GM13977 (cell line): ENCODE results near the gene GNAI3.

Experiments
- DNase-seq: peaks from one replicate; pipeline ENCODE4 v3.0.0; 2012; ENCODE audit warnings: low spot score
- in situ Hi-C: fragments of 300-500 bp; cut with MboI; formaldehyde crosslinking; loops from one replicate; pipeline ENCODE4 v1.12.0; 2022; ENCODE audit warnings: low sequenced_read_pairs, low pct_unique_long_range_greater_than_20kb, mixed read lengths, inconsistent platforms; ENCODE audit not compliant: unreplicated experiment
- TF ChIP-seq, protein P1 (sequence below): IDR thresholded peaks from 2 replicates; pipeline ENCODE4 v1.5.1; 2012; ENCODE audit warnings: mild to moderate bottlenecking, control low read depth; ENCODE audit not compliant: insufficient read depth; ENCODE audit errors: extremely low read depth, missing control alignments

Gene GNAI3

DNA sequence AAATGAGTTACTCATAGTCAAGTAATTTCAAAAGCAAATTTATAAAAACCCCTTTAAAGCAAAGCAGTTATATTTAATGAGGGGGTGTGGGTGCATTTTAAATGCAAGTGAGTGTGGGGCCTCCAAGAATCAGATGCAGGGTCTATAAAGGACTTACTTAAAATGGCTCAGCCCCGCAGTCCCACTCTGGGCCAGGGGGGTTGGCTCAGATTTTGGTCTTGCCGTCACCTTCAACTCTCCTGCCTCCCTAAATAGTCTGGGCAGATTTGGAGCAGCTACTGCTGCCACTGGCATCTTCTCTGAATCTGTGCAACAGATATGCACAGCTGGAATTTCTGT, 87.4 kb downstream of the GNAI3 start:
- no peak for DNase-seq
- TF ChIP-seq, protein P1, sequence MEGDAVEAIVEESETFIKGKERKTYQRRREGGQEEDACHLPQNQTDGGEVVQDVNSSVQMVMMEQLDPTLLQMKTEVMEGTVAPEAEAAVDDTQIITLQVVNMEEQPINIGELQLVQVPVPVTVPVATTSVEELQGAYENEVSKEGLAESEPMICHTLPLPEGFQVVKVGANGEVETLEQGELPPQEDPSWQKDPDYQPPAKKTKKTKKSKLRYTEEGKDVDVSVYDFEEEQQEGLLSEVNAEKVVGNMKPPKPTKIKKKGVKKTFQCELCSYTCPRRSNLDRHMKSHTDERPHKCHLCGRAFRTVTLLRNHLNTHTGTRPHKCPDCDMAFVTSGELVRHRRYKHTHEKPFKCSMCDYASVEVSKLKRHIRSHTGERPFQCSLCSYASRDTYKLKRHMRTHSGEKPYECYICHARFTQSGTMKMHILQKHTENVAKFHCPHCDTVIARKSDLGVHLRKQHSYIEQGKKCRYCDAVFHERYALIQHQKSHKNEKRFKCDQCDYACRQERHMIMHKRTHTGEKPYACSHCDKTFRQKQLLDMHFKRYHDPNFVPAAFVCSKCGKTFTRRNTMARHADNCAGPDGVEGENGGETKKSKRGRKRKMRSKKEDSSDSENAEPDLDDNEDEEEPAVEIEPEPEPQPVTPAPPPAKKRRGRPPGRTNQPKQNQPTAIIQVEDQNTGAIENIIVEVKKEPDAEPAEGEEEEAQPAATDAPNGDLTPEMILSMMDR, result no peak
- in situ Hi-C loops, result no loop called here

DNA sequence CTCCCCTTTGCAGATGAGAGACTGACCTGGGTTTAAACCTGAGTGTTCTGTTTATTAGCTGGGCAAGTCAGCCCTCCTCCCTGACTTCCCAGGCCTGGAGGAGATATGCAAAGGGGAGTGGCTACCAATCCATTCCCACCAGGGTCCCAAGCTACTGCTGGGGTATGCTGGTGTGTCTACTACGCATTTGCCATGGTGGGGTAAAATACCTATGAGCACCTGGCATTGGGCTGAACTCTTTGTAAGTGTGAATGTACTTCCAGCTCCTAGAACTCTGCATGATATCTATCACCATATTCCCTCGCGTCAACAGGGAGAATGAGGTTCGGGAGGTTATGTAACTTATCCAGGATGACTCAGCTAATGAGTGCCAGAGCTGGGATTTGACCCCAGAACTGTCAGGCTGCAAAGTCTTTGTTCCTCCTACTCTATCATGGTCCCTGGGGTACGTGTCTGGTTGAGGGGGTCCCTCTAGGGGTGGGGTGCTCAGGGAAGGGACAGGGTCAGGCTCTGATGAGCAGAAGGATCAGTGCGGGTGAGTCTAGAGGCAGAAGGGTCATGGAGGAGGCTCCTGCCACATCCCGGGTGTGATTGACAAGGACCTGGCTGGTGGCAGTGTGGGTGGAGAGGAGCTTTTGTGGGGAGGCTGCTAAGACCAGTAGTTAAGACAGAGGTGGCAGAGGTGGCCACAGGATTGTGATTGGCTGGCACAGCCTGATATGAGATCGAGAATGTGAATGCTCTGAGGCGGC, 88.0 kb downstream of the GNAI3 start:
- TF ChIP-seq, protein P1, result no peak
- in situ Hi-C loops, result no loop called here
- no peak for DNase-seq

DNA sequence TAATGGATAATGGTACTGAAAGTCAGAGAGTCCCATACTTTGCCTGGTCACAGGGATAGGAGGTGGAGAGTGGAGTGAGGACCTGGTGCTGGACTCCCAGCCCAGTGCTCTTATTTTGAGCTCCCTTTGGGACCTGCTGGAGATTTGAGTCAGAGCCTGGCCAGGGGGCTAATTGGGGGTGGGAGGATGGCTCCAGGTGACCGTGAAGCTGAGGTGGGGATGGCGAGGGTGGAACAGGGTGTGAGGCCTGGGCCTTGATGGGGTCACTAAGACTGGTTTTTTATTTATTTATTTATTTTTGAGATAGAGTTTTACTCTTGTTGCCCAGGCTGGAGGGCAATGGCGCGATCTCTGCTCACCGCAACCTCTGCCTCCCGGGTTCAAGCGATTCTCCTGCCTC, 89.0 kb downstream of the GNAI3 start:
- TF ChIP-seq, protein P1, result no peak
- DNase-seq, result no peak
- in situ Hi-C loops, result no loop called here

DNA sequence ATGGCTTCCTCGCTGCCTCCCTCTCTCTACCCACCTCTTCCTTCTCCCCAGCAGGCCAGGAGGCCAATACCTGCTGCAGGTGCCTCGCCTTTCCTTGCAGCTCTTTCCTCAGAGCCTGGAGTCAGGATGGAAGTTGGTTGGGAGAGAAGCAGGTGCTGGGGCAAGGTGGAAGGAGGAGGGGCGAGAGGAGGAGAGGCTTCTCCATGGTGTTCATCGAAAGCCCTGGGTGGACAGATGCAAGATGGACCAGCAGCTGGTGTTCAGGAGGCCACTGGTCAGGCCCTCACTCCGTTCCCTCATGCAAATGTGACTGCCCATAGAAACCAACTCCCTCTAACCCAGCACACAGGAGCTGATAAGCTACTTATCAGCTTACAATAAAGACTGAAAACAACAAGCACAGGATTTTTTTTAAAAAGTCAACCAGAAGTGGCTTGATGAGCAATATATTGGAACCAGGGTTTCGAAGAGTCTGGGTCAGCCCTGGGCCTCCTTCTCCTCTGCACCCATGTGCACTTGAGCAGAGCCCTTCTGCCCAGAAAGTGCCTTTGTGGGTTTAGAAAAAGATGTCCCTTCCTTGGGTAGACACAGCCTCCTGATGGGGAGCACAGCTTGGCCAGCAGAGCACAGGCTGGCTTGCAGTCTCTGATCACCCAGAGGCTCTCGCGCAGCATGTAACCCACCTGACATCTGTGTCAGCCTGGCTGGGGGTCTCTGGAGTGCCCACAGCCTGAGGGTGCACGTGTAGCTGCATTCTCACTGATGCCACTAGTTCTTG, 90.8 kb downstream of the GNAI3 start:
- TF ChIP-seq, protein P1, result no peak
- in situ Hi-C loops, result no loop called here
- DNase-seq, result no peak

DNA sequence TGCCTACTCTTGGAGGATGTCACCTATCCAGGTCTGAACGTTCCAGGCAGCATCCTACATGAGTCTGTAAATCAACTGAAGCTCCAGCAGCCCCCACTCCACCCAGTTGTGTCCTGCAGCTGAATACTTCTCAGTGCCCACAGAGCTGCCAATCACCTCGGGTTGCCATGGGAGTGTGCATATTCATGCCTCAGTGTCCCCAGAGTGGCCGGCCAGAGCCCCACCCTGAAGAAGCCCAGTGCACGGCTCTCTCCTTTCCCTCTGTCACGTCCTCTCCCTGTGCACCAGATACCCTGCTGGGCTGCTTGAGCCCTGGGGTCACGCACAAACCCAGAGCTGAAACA, 91.4 kb downstream of the GNAI3 start:
- no peak for DNase-seq
- in situ Hi-C loops, result loop anchor here (5.0 to 10.0 kb wide), 2 partner anchors 132 to 345 kb away; partner anchors contain the start of gene AHCYL1
- TF ChIP-seq, protein P1, result no peak

DNA sequence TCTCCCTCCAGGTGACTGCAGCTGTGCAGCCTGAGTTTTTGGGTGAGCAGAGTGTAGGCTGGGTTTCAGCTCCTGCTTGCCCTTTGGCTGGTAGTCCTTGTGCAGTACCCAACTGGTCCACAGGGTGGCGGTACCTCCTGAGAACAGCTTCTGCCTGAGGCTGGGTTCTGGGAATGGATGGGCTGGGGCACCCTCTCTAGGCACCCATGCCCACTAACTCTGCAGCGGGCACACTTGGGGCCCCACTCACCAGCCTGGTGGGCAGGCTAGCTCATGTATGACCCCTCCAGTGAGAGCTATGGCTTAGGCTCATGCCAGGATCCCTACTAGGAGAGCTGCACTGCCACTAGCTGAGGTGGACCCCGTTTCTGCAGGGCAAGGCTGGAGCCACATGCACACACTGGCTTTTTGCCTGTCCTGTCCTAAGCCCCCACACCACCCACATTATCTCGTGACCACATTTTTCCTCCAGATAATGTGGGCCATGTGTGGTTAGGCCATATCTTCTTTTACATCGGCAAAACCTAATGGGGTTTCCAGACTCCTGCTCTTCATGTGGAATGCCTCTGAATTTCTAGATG, 92.0 kb downstream of the GNAI3 start:
- DNase-seq, result peak; percentile 73
- TF ChIP-seq, protein P1, result peak; percentile 94
- in situ Hi-C loops, result loop anchor here (5.0 to 10.0 kb wide), 2 partner anchors 132 to 344 kb away; partner anchors contain the start of gene AHCYL1
